Esophagus squamous epithelium (tissue), 4 donors: ENCODE results near the gene WT1.

Experiments used
- POLR2A ChIP-seq, 4 donors: fragments of 450-650 bp; IDR thresholded peaks; one replicate each; pipeline ENCODE4 v1.6.1; 2017; ENCODE audit warnings: antibody characterized with exemption in 4 of 4, mild to moderate bottlenecking in 4 of 4, moderate library complexity in 3 of 4
- TF ChIP-seq, protein P1 (sequence below), 6 experiments: fragments of 450-650 bp in 4 of 6; fragments of 200-600 bp in 2 of 6; sonication (generic) in 2 of 6; IDR thresholded peaks; one replicate each; pipeline ENCODE4 v1.5.1; 2016 to 2019; ENCODE audit warnings: antibody characterized with exemption in 6 of 6, mild to moderate bottlenecking in 4 of 6, moderate library complexity in 4 of 6

DNA sequence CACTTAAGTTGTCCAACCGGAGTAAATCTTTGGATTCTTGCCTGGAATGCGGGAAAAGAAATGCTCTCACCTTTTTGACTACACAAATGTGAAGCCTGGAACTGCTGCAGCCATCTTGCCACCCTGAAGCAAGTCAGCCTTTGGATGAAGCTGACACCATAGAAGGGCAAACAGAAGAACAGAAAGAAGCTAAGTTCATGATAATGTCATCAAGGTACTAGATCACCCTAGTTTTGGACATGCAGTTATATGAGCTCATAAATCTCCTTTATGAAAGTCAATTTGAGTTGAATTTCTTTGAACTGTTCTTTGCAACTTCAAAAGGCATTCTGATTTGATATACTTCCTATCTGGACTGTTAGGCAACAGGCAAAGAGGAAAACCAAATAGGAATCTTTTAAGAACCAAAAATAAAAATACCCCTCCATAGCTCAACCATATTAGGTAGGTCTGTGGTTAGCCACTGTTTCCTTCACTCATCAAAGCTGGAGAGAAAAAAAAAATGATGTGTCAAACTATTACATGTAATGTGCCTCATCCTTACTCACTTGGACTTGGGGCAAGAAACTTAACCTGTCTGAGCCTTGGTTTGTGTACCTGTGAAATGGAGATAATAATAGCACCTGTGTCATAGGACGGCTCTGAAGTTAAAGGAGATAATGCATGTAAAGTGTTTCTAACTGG, 91.9 kb downstream of the WT1 start:
- TF ChIP-seq, protein P1, sequence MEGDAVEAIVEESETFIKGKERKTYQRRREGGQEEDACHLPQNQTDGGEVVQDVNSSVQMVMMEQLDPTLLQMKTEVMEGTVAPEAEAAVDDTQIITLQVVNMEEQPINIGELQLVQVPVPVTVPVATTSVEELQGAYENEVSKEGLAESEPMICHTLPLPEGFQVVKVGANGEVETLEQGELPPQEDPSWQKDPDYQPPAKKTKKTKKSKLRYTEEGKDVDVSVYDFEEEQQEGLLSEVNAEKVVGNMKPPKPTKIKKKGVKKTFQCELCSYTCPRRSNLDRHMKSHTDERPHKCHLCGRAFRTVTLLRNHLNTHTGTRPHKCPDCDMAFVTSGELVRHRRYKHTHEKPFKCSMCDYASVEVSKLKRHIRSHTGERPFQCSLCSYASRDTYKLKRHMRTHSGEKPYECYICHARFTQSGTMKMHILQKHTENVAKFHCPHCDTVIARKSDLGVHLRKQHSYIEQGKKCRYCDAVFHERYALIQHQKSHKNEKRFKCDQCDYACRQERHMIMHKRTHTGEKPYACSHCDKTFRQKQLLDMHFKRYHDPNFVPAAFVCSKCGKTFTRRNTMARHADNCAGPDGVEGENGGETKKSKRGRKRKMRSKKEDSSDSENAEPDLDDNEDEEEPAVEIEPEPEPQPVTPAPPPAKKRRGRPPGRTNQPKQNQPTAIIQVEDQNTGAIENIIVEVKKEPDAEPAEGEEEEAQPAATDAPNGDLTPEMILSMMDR (IDR thresholded peaks at IDR 0.05): no peak
- TF ChIP-seq POLR2A (IDR thresholded peaks at IDR 0.05): no peak
